NT2/D1 (cell line): Measurements from ENCODE around the gene TMEM132E.
A peak's percentile ranks its signal among the peaks of the same experiment; 100 is the strongest.

Experiments
- DNase-seq: peaks from one replicate; pipeline ENCODE4 v3.0.0-alpha.2; 2011; ENCODE audit warnings: low read depth, low spot score
- H3K27me3 ChIP-seq: 2 replicates; pipeline ENCODE4 v1.6.0; 2011; ENCODE audit warnings: mild to moderate bottlenecking; ENCODE audit not compliant: insufficient read length, insufficient read depth
- H3K36me3 ChIP-seq: 2 replicates; pipeline ENCODE4 v1.6.1; 2011; ENCODE audit warnings: mild to moderate bottlenecking, low read length, mixed read lengths; ENCODE audit not compliant: insufficient read depth, insufficient read length
- H3K4me1 ChIP-seq: 2 replicates; pipeline ENCODE4 v1.5.1; 2011; ENCODE audit not compliant: insufficient read depth, insufficient read length
- H3K4me3 ChIP-seq: 2 replicates; pipeline ENCODE4 v1.5.1; 2011; ENCODE audit warnings: low read depth; ENCODE audit not compliant: insufficient read length
- H3K9ac ChIP-seq: 2 replicates; pipeline ENCODE4 v1.6.0; 2011; ENCODE audit warnings: low read depth; ENCODE audit not compliant: insufficient read length
- H3K9me3 ChIP-seq: 2 replicates; pipeline ENCODE4 v1.5.1; 2011; ENCODE audit warnings: mild to moderate bottlenecking, low read length; ENCODE audit not compliant: insufficient read depth
- SUZ12 ChIP-seq: IDR thresholded peaks from 2 replicates; pipeline ENCODE4 v1.6.1; 2011; ENCODE audit not compliant: insufficient read length, insufficient read depth; ENCODE audit errors: extremely low read depth
- YY1 ChIP-seq: IDR thresholded peaks from 2 replicates; pipeline ENCODE4 v1.6.1; 2011; ENCODE audit not compliant: insufficient read length, insufficient read depth
- ZNF274 ChIP-seq: IDR thresholded peaks from 2 replicates; pipeline ENCODE4 v1.6.1; 2011; ENCODE audit warnings: mild to moderate bottlenecking, low read depth, low read length

Gene TMEM132E

GRCh38 chr17:34539881-34540280 lies 39.5 kb upstream of the TMEM132E start:
- Histone ChIP-seq H3K27me3 (peaks cover 31% of the 10 kb centered on the region), H3K4me3 (no peak overlapping the region), H3K36me3 (no peaks in the 10 kb centered on the region), H3K4me1 (no peaks in the 10 kb centered on the region), H3K9me3 (no peaks in the 10 kb centered on the region), H3K9ac (no peak overlapping the region)
- no peak for DNase-seq
- TF ChIP-seq SUZ12 (no peak), YY1 (no peak), ZNF274 (no peak)

- no peaks in the 10 kb centered on the region for H3K4me1 ChIP-seq
- H3K4me3 ChIP-seq = no peak overlapping the region
- H3K9ac ChIP-seq = no peak overlapping the region
- H3K36me3 ChIP-seq = no peaks in the 10 kb centered on the region
- TF ChIP-seq YY1 = no peak
- no peak for TF ChIP-seq ZNF274
- no peak for TF ChIP-seq SUZ12
- H3K27me3 ChIP-seq = peaks cover 26% of the 10 kb centered on the region
- no peak for DNase-seq
- no peaks in the 10 kb centered on the region for H3K9me3 ChIP-seq
These were observed 36.6 kb upstream of the TMEM132E start for GRCh38 chr17:34542700-34543336.

DNA sequence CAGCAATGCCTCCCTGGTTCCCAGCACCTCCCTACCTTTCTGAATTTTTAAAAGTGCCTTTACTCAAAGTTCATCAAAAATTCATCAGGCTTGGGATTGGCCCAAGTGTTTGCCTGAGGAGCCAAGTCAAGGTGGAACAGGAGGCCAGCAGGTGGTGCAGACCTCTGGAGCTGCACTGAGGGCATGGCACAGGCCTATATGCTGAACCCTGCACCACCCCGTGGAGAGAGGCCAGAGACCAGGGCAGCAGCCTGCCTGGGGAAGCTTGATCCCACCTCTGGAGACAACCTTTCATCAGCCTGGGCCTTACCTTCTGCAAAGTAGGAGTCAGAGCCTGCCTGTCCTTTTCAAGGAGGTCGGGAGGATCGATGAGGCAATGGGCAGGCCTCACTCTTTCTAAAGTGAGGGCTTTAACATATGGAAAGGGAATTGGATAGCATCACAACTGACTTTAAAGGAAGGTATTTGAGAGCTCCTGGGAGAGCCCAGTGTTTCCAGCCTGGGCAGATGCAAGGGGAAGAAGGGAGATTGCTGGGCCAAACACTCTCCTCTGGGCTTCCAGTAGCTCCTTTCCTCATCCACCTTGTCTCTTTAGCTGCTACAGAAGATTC lies 31.8 kb upstream of the TMEM132E start:
- Histone ChIP-seq H3K27me3 (peaks cover 9% of the 10 kb centered on the region), H3K4me3 (no peak overlapping the region), H3K9ac (no peak overlapping the region), H3K36me3 (no peaks in the 10 kb centered on the region), H3K9me3 (no peaks in the 10 kb centered on the region), H3K4me1 (no peaks in the 10 kb centered on the region)
- DNase-seq = peak; percentile 52
- TF ChIP-seq ZNF274 (no peak), SUZ12 (no peak), YY1 (no peak)

DNA sequence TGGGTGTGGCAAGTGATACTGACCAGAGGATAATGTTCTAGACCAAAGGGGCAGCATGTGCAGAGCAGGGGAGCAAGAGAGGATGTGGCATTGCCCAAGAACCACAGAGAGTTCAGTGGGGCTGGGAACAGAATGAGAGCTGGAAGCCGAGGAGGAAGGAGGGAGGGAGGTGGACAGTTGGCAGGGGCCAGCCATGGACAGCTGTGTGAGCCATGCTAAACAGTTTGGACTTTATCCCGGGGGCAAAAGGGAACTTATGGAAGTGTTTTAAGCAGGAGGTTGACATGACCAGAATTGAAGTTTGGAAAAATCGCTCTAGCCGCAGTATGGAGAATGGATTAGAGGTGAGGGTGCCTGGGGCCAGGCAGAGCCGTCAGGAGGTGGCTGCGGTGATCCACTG lies 29.4 kb upstream of the TMEM132E start:
- Histone ChIP-seq H3K4me3 (no peak overlapping the region), H3K9ac (no peak overlapping the region), H3K36me3 (no peaks in the 10 kb centered on the region), H3K9me3 (no peaks in the 10 kb centered on the region), H3K4me1 (no peaks in the 10 kb centered on the region), H3K27me3 (no peaks in the 10 kb centered on the region)
- no peak for DNase-seq
- TF ChIP-seq SUZ12 (no peak), YY1 (no peak), ZNF274 (no peak)

DNA sequence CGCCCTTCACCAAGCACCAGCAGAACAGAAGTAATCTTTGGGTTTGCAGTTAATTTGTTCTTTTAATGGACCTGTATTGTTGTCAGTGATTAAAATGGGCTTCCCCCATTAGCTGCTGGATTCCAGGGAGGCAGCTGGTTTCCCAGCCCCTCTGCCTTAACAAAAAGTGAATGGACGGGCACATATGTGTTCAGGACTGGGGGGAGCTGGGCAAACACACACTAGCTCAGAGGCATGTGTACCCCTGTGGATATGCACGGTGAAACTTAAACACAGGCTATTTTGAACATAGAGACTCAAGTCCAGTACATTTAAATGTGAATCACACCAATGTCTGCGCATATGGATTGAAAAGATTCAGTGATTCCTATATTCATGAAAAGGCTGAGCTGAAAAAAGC lies 25.5 kb upstream of the TMEM132E start:
- H3K27me3 ChIP-seq = peaks cover under 1% of the 10 kb centered on the region
- H3K9ac ChIP-seq = no peak overlapping the region
- H3K4me1 ChIP-seq = no peaks in the 10 kb centered on the region

GRCh38 chr17:34556384-34556783 lies 23.0 kb upstream of the TMEM132E start:
- Histone ChIP-seq H3K36me3 (no peaks in the 10 kb centered on the region), H3K4me1 (no peaks in the 10 kb centered on the region), H3K9ac (no peak overlapping the region), H3K27me3 (peaks cover 9% of the 10 kb centered on the region), H3K4me3 (no peak overlapping the region), H3K9me3 (no peaks in the 10 kb centered on the region)
- no peak for TF ChIP-seq YY1
- TF ChIP-seq ZNF274 = no peak
- TF ChIP-seq SUZ12 = no peak
- DNase-seq = no peak

More for the DNA sequence above, 25.5 kb upstream of the TMEM132E start:
- Histone ChIP-seq H3K4me3 (no peak overlapping the region), H3K36me3 (no peaks in the 10 kb centered on the region), H3K9me3 (no peaks in the 10 kb centered on the region)
- TF ChIP-seq SUZ12 = no peak
- no peak for TF ChIP-seq ZNF274
- no peak for TF ChIP-seq YY1
- DNase-seq = no peak

- TF ChIP-seq SUZ12 (no peak), YY1 (no peak), ZNF274 (no peak)
- Histone ChIP-seq H3K4me1 (no peaks in the 10 kb centered on the region), H3K9me3 (no peaks in the 10 kb centered on the region), H3K36me3 (no peaks in the 10 kb centered on the region), H3K4me3 (no peak overlapping the region), H3K9ac (no peak overlapping the region), H3K27me3 (peaks cover 14% of the 10 kb centered on the region)
- DNase-seq = no peak
These were observed 22.5 kb upstream of the TMEM132E start for GRCh38 chr17:34556931-34557330.
